Pancreas (tissue), 10 donors: ENCODE results near the gene USP17L13. TPM values are rescaled to one million over a fixed set of nuclear protein-coding genes. Genes with fewer than 3 reads are reported as not detected.
"Not testable (repeated sequence)": the region's sequence is repeated elsewhere in the genome, so short reads cannot be mapped to it uniquely, and the experiment has no call there.

Experiments
- ATAC-seq, 4 donors: fragments of 200-7000 bp; cut with Tn5 transposase; one replicate each; pipeline versions ENCODE4 v1.8.0 to v1.9.1; 2020; ENCODE audit warnings: mild to moderate bottlenecking in 4 of 4, moderate library complexity in 4 of 4
- DNase-seq, 6 donors: peaks; one replicate each; pipeline ENCODE4 v3.0.0-alpha.2; 2020
- FAIRE-seq: peaks from 2 replicates; lab custom pipeline; 2012; peaks lifted over from hg19 to GRCh38; lab: Jason Lieb, UNC
- H3K27ac ChIP-seq, 4 donors: fragments of 200-600 bp; sonication (generic); 1 replicate in 3 of 4; 2 replicates in 1 of 4; pipeline versions ENCODE4 v1.5.0 to v1.8.0; 2020
- H3K27me3 ChIP-seq, 4 donors: fragments of 200-600 bp; one replicate each; pipeline ENCODE4 v1.8.0; 2021
- H3K36me3 ChIP-seq, 3 donors: fragments of 200-600 bp; sonication (generic) in 1 of 3; one replicate each; pipeline versions ENCODE4 v1.5.0 to v1.8.0; 2020 to 2021
- H3K4me1 ChIP-seq, 3 donors: fragments of 200-600 bp; one replicate each; pipeline ENCODE4 v1.8.0; 2021
- H3K4me3 ChIP-seq, 4 donors: fragments of 200-600 bp; sonication (generic) in 2 of 4; one replicate each; pipeline versions ENCODE4 v1.5.0 to v1.8.0; 2020 to 2021
- H3K9me3 ChIP-seq, 4 donors: fragments of 200-600 bp; one replicate each; pipeline ENCODE4 v1.8.0; 2021
- WGBS, 2 donors: extraction: QIAGEN DNeasy Blood & Tissue Kit; methylation state at CpG; one replicate each; pipeline ENCODE4 v1.1.7; 2013; 5-methylcytosine and 5-hydroxymethylcytosine counted together
- intact Hi-C, 3 donors: fragments of 100-400 bp; cut with DNase I; formaldehyde crosslinking; loops; one replicate each; pipeline versions ENCODE4 v1.11.1 to v1.14.2; 2022
- polyA plus RNA-seq, 2 donors: library from polyadenylated mRNA; stranded (reverse); fragments of 200-250 nt; gene quantifications; one replicate each; pipeline ENCODE4 v1.2.3, GENCODE V29; 2013
- total RNA-seq, 6 donors: library from RNA; stranded (reverse); fragmentation: NEBNext Ultra II Directional in 4 of 6; extraction: Animal tissue kit (Norgen Biotek cat#: 25700) in 4 of 6; gene quantifications; one replicate each; pipeline versions ENCODE4 v1.2.1 to v1.2.4, GENCODE V29; 2021 to 2023
- donor health status: healthy with polysubstance abuse.
- donor health status: DM: no; HTN: no; CAD: no; lungs with moderate emphysema.
- donor health status: DM: no; HTN: no; CAD: no.
- donor health status: control.
- donor health status: control.
- donor health status: Bipolar disorder and iron deficiency.
- donor health status: DM: yes; HTN: yes; CAD: no.
- donor health status: DM: no; HTN: no; CAD: no.
- donor health status: DM: no; HTN: no; CAD: no.
- donor health status: DM: yes; HTN: yes; CAD: no.

Gene USP17L13
- total RNA-seq (not detected), polyA plus RNA-seq (not detected)

- H3K4me3 ChIP-seq, H3K9me3 ChIP-seq, intact Hi-C loops, H3K4me1 ChIP-seq, FAIRE-seq, ATAC-seq, H3K27me3 ChIP-seq, H3K36me3 ChIP-seq, DNase-seq, H3K27ac ChIP-seq: not testable (repeated sequence)
- WGBS, 2 donors = no CpG with 5 or more reads among the region's 14 CpGs
Observed at GRCh38 chr4:9224596-9224995, at the start of gene USP17L13. Gene USP17L13, plus strand, starts transcription at chr4:9224896. Its CDS starts 0 bp downstream, at chr4:9224896.

- H3K9me3 ChIP-seq, H3K27ac ChIP-seq, DNase-seq, H3K4me3 ChIP-seq, intact Hi-C loops, ATAC-seq, H3K36me3 ChIP-seq, H3K27me3 ChIP-seq, H3K4me1 ChIP-seq, FAIRE-seq: not testable (repeated sequence)
- 74% methylated on average over 11 of the region's 13 CpGs; no CpG with 5 or more reads in 1 of the 2 donors for WGBS, 2 donors
Observed at GRCh38 chr4:9210357-9210756, 14.3 kb upstream of the USP17L13 start, which contains the start of gene USP17L10. Gene USP17L10, plus strand, starts transcription at chr4:9210657. Its CDS starts 0 bp downstream, at chr4:9210657.

- ATAC-seq, H3K4me1 ChIP-seq, H3K27me3 ChIP-seq, intact Hi-C loops, H3K4me3 ChIP-seq, H3K27ac ChIP-seq, FAIRE-seq, H3K36me3 ChIP-seq, H3K9me3 ChIP-seq: not testable (repeated sequence)
- peak in 2 of 6 donors; percentile 1 to 5 for DNase-seq
- WGBS, 2 donors = 62 to 63% methylated on average over 8 to 11 of the region's 14 CpGs
Observed at GRCh38 chr4:9214701-9215100, 10.0 kb upstream of the USP17L13 start.

GRCh38 chr4:9215105-9215504 is 9.6 kb upstream of the USP17L13 start, which contains the start of gene USP17L11:
Gene USP17L11, plus strand, starts transcription at chr4:9215405. Its CDS starts 0 bp downstream, at chr4:9215405.
- H3K4me1 ChIP-seq, H3K27me3 ChIP-seq, intact Hi-C loops, H3K27ac ChIP-seq, FAIRE-seq, H3K9me3 ChIP-seq, ATAC-seq, DNase-seq, H3K36me3 ChIP-seq, H3K4me3 ChIP-seq: not testable (repeated sequence)
- WGBS, 2 donors = 80% methylated on average over 10 of the region's 14 CpGs; no CpG with 5 or more reads in 1 of the 2 donors

- H3K4me1 ChIP-seq, H3K9me3 ChIP-seq, H3K27ac ChIP-seq, FAIRE-seq, ATAC-seq, H3K4me3 ChIP-seq, intact Hi-C loops, H3K36me3 ChIP-seq, H3K27me3 ChIP-seq, DNase-seq: not testable (repeated sequence)
- no CpG with 5 or more reads among the region's 13 CpGs for WGBS, 2 donors
Observed at GRCh38 chr4:9219852-9220251, 4.8 kb upstream of the USP17L13 start, which contains the start of gene USP17L12. Gene USP17L12, plus strand, starts transcription at chr4:9220152. Its CDS starts 0 bp downstream, at chr4:9220152.

GRCh38 chr4:9230249-9230648 is 5.6 kb downstream of the USP17L13 start:
- intact Hi-C loops, H3K4me1 ChIP-seq, H3K9me3 ChIP-seq, H3K36me3 ChIP-seq, FAIRE-seq, H3K27ac ChIP-seq, H3K4me3 ChIP-seq, H3K27me3 ChIP-seq, ATAC-seq: not testable (repeated sequence)
- 66 to 78% methylated on average over 5 to 6 of the region's 8 CpGs for WGBS, 2 donors
- DNase-seq = peak in 2 of 6 donors; percentile 18 to 29

GRCh38 chr4:9234085-9234484 is 9.4 kb downstream of the USP17L13 start, which contains the start of gene USP17L15:
Gene USP17L15, plus strand, starts transcription at chr4:9234385. Its CDS starts 0 bp downstream, at chr4:9234385.
- H3K9me3 ChIP-seq, H3K4me1 ChIP-seq, H3K27ac ChIP-seq, H3K4me3 ChIP-seq, H3K27me3 ChIP-seq, FAIRE-seq, DNase-seq, ATAC-seq, intact Hi-C loops, H3K36me3 ChIP-seq: not testable (repeated sequence)
- WGBS, 2 donors = no CpG with 5 or more reads among the region's 15 CpGs

GRCh38 chr4:9238461-9238860 is 13.8 kb downstream of the USP17L13 start:
- H3K4me3 ChIP-seq, H3K27ac ChIP-seq, H3K36me3 ChIP-seq, ATAC-seq, FAIRE-seq, H3K27me3 ChIP-seq, H3K9me3 ChIP-seq, H3K4me1 ChIP-seq, intact Hi-C loops: not testable (repeated sequence)
- DNase-seq = peak in 5 of 6 donors; percentile 1 to 21 (median 5)
- 68 to 72% methylated on average over 9 to 11 of the region's 12 CpGs for WGBS, 2 donors

- DNase-seq, H3K9me3 ChIP-seq, H3K36me3 ChIP-seq, H3K27me3 ChIP-seq, H3K4me1 ChIP-seq, FAIRE-seq, ATAC-seq, H3K4me3 ChIP-seq, H3K27ac ChIP-seq, intact Hi-C loops: not testable (repeated sequence)
- WGBS, 2 donors = 82 to 93% methylated on average over 5 of the region's 14 CpGs
Observed at GRCh38 chr4:9243579-9243978, 18.9 kb downstream of the USP17L13 start, which contains the start of gene USP17L17. Gene USP17L17, plus strand, starts transcription at chr4:9243879. Its CDS starts 0 bp downstream, at chr4:9243879.

- 77 to 84% methylated on average over 14 to 21 of the region's 26 CpGs for WGBS, 2 donors
- H3K4me3 ChIP-seq, H3K4me1 ChIP-seq, FAIRE-seq, ATAC-seq, H3K9me3 ChIP-seq, H3K27ac ChIP-seq, H3K27me3 ChIP-seq, H3K36me3 ChIP-seq, intact Hi-C loops: not testable (repeated sequence)
- DNase-seq = peak in 4 of 6 donors; percentile 2 to 37 (median 12)
Observed at GRCh38 chr4:9247953-9248680, 23.4 kb downstream of the USP17L13 start, which contains the start of gene USP17L18. Gene USP17L18, plus strand, starts transcription at chr4:9248630. Its CDS starts 0 bp downstream, at chr4:9248630.

GRCh38 chr4:9253078-9253477 is 28.4 kb downstream of the USP17L13 start, which contains the start of gene USP17L19:
Gene USP17L19, plus strand, starts transcription at chr4:9253378. Its CDS starts 0 bp downstream, at chr4:9253378.
- H3K4me3 ChIP-seq, H3K9me3 ChIP-seq, ATAC-seq, H3K36me3 ChIP-seq, H3K27me3 ChIP-seq, H3K4me1 ChIP-seq, FAIRE-seq, intact Hi-C loops, DNase-seq, H3K27ac ChIP-seq: not testable (repeated sequence)
- WGBS, 2 donors = no CpG with 5 or more reads among the region's 13 CpGs

- FAIRE-seq, H3K36me3 ChIP-seq, H3K4me1 ChIP-seq, DNase-seq, H3K27me3 ChIP-seq, intact Hi-C loops, H3K4me3 ChIP-seq, ATAC-seq, H3K27ac ChIP-seq, H3K9me3 ChIP-seq: not testable (repeated sequence)
- WGBS, 2 donors = no CpG with 5 or more reads among the region's 15 CpGs
Observed at GRCh38 chr4:9257824-9258223, 33.1 kb downstream of the USP17L13 start, which contains the start of gene USP17L20. Gene USP17L20, plus strand, starts transcription at chr4:9258124. Its CDS starts 0 bp downstream, at chr4:9258124.
